ENCODE data around the gene CBY2. TPM values are rescaled to one million over a fixed set of nuclear protein-coding genes. Genes with fewer than 3 reads are reported as not detected.

Gene CBY2
- total and polyA plus RNA-seq, 2 of the 4 experiments (the other 2 are of a cell fraction) = not detected

DNA sequence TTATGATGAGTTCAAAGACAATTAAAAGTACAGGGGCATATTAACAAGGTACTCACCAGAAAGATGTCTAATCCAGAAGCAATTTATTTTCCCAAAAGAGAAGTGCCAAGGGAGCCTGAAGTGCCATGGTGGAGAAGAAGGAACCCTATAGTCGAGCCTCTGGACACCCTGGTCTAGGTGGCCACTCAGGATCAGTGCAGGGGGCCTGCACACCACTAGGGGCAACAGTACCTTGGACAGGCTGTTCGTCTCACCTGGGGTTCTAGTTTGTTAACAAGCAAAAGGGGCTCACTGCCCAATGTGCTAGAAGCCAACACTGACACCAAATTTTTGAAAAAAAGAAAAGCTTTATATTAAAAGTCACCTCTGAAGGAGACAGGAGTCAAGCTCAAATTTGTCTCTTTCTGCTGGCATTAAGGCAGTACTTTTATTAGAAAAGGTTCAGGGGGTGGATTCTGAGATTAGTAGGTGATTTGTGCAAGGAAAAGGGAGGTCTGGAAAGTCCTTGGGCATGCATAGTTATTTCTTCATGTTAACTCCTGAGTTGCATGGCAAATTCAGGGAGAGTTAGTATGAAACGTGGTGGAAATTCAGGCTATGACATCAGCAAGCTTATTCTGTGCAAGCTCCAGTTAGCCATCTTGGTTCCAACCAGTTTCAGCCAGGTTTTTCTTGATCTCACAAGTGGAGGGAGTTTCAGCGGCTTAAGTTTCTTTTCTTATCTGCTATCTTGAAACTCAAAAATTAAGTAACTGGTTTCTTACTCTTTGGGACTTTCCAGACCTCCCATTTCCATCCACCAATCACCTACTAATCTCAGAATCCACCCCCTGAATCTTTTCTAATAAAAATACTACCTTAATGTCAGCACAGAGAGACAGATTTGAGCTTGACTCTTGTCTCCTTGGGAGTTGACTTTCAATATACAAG, 884 bp upstream of the CBY2 start:
- H3K4me1 ChIP-seq (ENCODE audit: control insufficient read depth, insufficient read depth, low read length) = no peaks in the 10 kb centered on the region
- H2AFZ ChIP-seq (replicated peaks; ENCODE audit: low read length, poor library complexity) = no peak overlapping the region
- BruUV-seq (replicated peaks) = no TSS peak
- no peak overlapping the region for H2BK15ac ChIP-seq (ENCODE audit: low read depth, low read length)
- no peaks in the 10 kb centered on the region for H4K20me1 ChIP-seq (ENCODE audit: insufficient read depth, low read length)
- ATAC-seq (ENCODE audit: low read depth) (no peak), DNase-seq (no peak)
- H2BK20ac ChIP-seq (ENCODE audit: low read depth, low read length) = no peak overlapping the region
- H3K23ac ChIP-seq (ENCODE audit: low read depth, low read length) = no peak overlapping the region
- H2BK120ac ChIP-seq (ENCODE audit: low read depth, low read length) = no peak overlapping the region
- CTCF ChIA-PET = no interaction called here
- no peak overlapping the region for H3K27ac ChIP-seq (ENCODE audit: insufficient read depth, low read length)
- POLR2A ChIA-PET (ENCODE audit: unreplicated experiment) = no interaction called here
- intact Hi-C loops (cut with micrococcal nuclease) = no loop called here
- no peak overlapping the region for H2AK5ac ChIP-seq (ENCODE audit: low read depth, low read length)
- H3K36me3 ChIP-seq (ENCODE audit: control insufficient read depth, insufficient read depth, low read length) = no peaks in the 10 kb centered on the region
- H3K14ac ChIP-seq (replicated peaks; ENCODE audit: low read depth, low read length) = no peak overlapping the region
- H3K4me3 ChIP-seq (ENCODE audit: insufficient read depth, low read depth, low read length) = no peak overlapping the region
- no peak overlapping the region for H3K9ac ChIP-seq (ENCODE audit: low read depth, low read length)
- H4K8ac ChIP-seq (ENCODE audit: low read depth in 2 of 2, low read length in 2 of 2) = no peak overlapping the region
- H3K79me1 ChIP-seq (ENCODE audit: low read depth in 1 of 2, low read length in 2 of 2) = no peaks in the 10 kb centered on the region
- no peaks in the 10 kb centered on the region for H3K9me3 ChIP-seq (ENCODE audit: control insufficient read depth, insufficient read depth, low read length)
- H3K4ac ChIP-seq (ENCODE audit: low read depth, low read length) = no peak overlapping the region
- peaks cover 4% of the 10 kb centered on the region for H3K27me3 ChIP-seq (ENCODE audit: control insufficient read depth, insufficient read depth, low read length)
- H3K56ac ChIP-seq (ENCODE audit: extremely low read depth, insufficient read depth, low read length) = no peak overlapping the region
- 100% methylated on average over 1 of the region's 4 CpGs; no CpG with 5 or more reads in 1 of the 2 experiments for WGBS, 2 experiments (ENCODE audit: extremely low coverage in 2 of 2, insufficient read length in 1 of 2)
- no peak overlapping the region for H2AK9ac ChIP-seq (replicated peaks; ENCODE audit: low read depth, low read length, poor library complexity)
- in situ Hi-C loops (cut with MboI; ENCODE audit: low sequenced_read_pairs) = no loop called here
- no peak overlapping the region for H3K18ac ChIP-seq (ENCODE audit: low read depth, low read length)
- dilution Hi-C loops (cut with HindIII; ENCODE audit: low sequenced_read_pairs, unreplicated experiment) = no loop called here
- no peaks in the 10 kb centered on the region for H3K9me1 ChIP-seq (ENCODE audit: insufficient read depth, low read length)
- H2BK5ac ChIP-seq (ENCODE audit: low read depth, low read length, poor library complexity, severe bottlenecking) = no peak overlapping the region
- no peak overlapping the region for H4K91ac ChIP-seq (ENCODE audit: insufficient read depth, low read depth, low read length)
- H4K5ac ChIP-seq (ENCODE audit: low read depth, low read length) = no peak overlapping the region
- H3K4me2 ChIP-seq (ENCODE audit: low read depth, low read length) = no peak overlapping the region
- TF ChIP-seq MAZ (IDR thresholded peaks at IDR 0.05; ENCODE audit: borderline replicate concordance, low read depth, low read length) = no peak
- TF ChIP-seq BHLHE40 (IDR thresholded peaks at IDR 0.05; ENCODE audit: low read depth, low read length) = no peak

All from IMR-90 (cell line).